ENCODE measurements around the gene SPEF2.
A peak's percentile ranks its signal among the peaks of the same experiment; 100 is the strongest.

Gene SPEF2

GRCh38 chr5:35741126-35741716 lies 123.6 kb downstream of the SPEF2 start:
- peak; percentile 83 for DNase-seq
- Histone ChIP-seq H4K8ac (ENCODE audit: low read length) (no peak overlapping the region), H3K27me3 (ENCODE audit: control insufficient read depth in 1 of 2, insufficient read depth in 1 of 2, low read length in 2 of 2) (no peaks in the 10 kb centered on the region), H3K9me3 (ENCODE audit: control insufficient read depth, low read length) (no peaks in the 10 kb centered on the region), H3K36me3 (ENCODE audit: control insufficient read depth in 1 of 2, insufficient read depth in 2 of 2, low read depth in 1 of 2, low read length in 2 of 2) (no peaks in the 10 kb centered on the region), H2BK12ac (ENCODE audit: low read length in 2 of 2) (no peak overlapping the region), H3K27ac (ENCODE audit: low read length, poor library complexity, severe bottlenecking) (no peak overlapping the region), H3K14ac (ENCODE audit: low read length in 2 of 2) (no peak overlapping the region), H3K79me1 (replicated peaks; ENCODE audit: low read length, poor library complexity, severe bottlenecking) (no peaks in the 10 kb centered on the region), H4K91ac (ENCODE audit: low read length) (no peak overlapping the region), H3K4me1 (ENCODE audit: control insufficient read depth, insufficient read depth, low read depth, low read length) (no peaks in the 10 kb centered on the region), H3K4me2 (ENCODE audit: low read length, poor library complexity, severe bottlenecking) (no peak overlapping the region), H2BK120ac (ENCODE audit: low read depth, low read length) (no peak overlapping the region), H3K4ac (ENCODE audit: low read depth in 1 of 2, low read length in 2 of 2) (no peak overlapping the region), H2AFZ (ENCODE audit: low read depth, low read length) (no peak overlapping the region), H3K18ac (ENCODE audit: low read depth in 1 of 2, low read length in 2 of 2) (peak overlapping the region in 1 of 2 experiments; percentile 14), H3K9ac (ENCODE audit: low read length) (no peak overlapping the region), H2BK15ac (ENCODE audit: low read depth, poor library complexity, severe bottlenecking) (no peak overlapping the region), H2BK5ac (ENCODE audit: low read depth, low read length, poor library complexity, severe bottlenecking) (no peak overlapping the region), H3K23ac (ENCODE audit: low read length in 2 of 2) (no peak overlapping the region), H2AK5ac (ENCODE audit: low read length, severe bottlenecking) (no peak overlapping the region), H3K4me3 (ENCODE audit: insufficient read depth in 1 of 2, low read depth in 1 of 2, low read length in 2 of 2) (peak overlapping the region in 1 of 2 experiments; percentile 13)
- 58% methylated on average over 4 of the region's 5 CpGs for WGBS

GRCh38 chr5:35741971-35742370 lies 124.3 kb downstream of the SPEF2 start:
- Histone ChIP-seq H3K27me3 (ENCODE audit: control insufficient read depth in 1 of 2, insufficient read depth in 1 of 2, low read length in 2 of 2) (no peaks in the 10 kb centered on the region), H3K14ac (ENCODE audit: low read length in 2 of 2) (no peak overlapping the region), H2AK5ac (ENCODE audit: low read length, severe bottlenecking) (no peak overlapping the region), H2BK5ac (ENCODE audit: low read depth, low read length, poor library complexity, severe bottlenecking) (no peak overlapping the region), H2BK15ac (ENCODE audit: low read depth, poor library complexity, severe bottlenecking) (no peak overlapping the region), H4K91ac (ENCODE audit: low read length) (no peak overlapping the region), H3K4ac (ENCODE audit: low read depth in 1 of 2, low read length in 2 of 2) (no peak overlapping the region), H3K27ac (ENCODE audit: low read length, poor library complexity, severe bottlenecking) (no peak overlapping the region), H2BK12ac (ENCODE audit: low read length in 2 of 2) (no peak overlapping the region), H3K18ac (ENCODE audit: low read depth in 1 of 2, low read length in 2 of 2) (no peak overlapping the region), H2AFZ (ENCODE audit: low read depth, low read length) (no peak overlapping the region), H3K36me3 (ENCODE audit: control insufficient read depth in 1 of 2, insufficient read depth in 2 of 2, low read depth in 1 of 2, low read length in 2 of 2) (no peaks in the 10 kb centered on the region), H3K4me2 (ENCODE audit: low read length, poor library complexity, severe bottlenecking) (no peak overlapping the region), H3K9ac (ENCODE audit: low read length) (no peak overlapping the region), H3K79me1 (replicated peaks; ENCODE audit: low read length, poor library complexity, severe bottlenecking) (no peaks in the 10 kb centered on the region), H3K9me3 (ENCODE audit: control insufficient read depth, low read length) (no peaks in the 10 kb centered on the region), H2BK120ac (ENCODE audit: low read depth, low read length) (no peak overlapping the region), H3K23ac (ENCODE audit: low read length in 2 of 2) (no peak overlapping the region), H3K4me3 (ENCODE audit: insufficient read depth in 1 of 2, low read depth in 1 of 2, low read length in 2 of 2) (no peak overlapping the region), H3K4me1 (ENCODE audit: control insufficient read depth, insufficient read depth, low read depth, low read length) (no peaks in the 10 kb centered on the region), H4K8ac (ENCODE audit: low read length) (no peak overlapping the region)
- no peak for DNase-seq
- no CpG with 5 or more reads among the region's 1 CpG for WGBS

- no peak overlapping the region for H4K91ac ChIP-seq (ENCODE audit: low read length)
- H2BK12ac ChIP-seq (ENCODE audit: low read length in 2 of 2), result no peak overlapping the region
- H3K18ac ChIP-seq (ENCODE audit: low read depth in 1 of 2, low read length in 2 of 2), result no peak overlapping the region
- DNase-seq, result no peak
- H4K8ac ChIP-seq (ENCODE audit: low read length), result no peak overlapping the region
- no peak overlapping the region for H2AFZ ChIP-seq (ENCODE audit: low read depth, low read length)
- no peak overlapping the region for H2BK15ac ChIP-seq (ENCODE audit: low read depth, poor library complexity, severe bottlenecking)
- no peak overlapping the region for H2AK5ac ChIP-seq (ENCODE audit: low read length, severe bottlenecking)
- H3K23ac ChIP-seq (ENCODE audit: low read length in 2 of 2), result no peak overlapping the region
- no peak overlapping the region for H3K9ac ChIP-seq (ENCODE audit: low read length)
- H2BK120ac ChIP-seq (ENCODE audit: low read depth, low read length), result no peak overlapping the region
- no peak overlapping the region for H3K4me2 ChIP-seq (ENCODE audit: low read length, poor library complexity, severe bottlenecking)
- no peak overlapping the region for H3K27ac ChIP-seq (ENCODE audit: low read length, poor library complexity, severe bottlenecking)
- H3K36me3 ChIP-seq (ENCODE audit: control insufficient read depth in 1 of 2, insufficient read depth in 2 of 2, low read depth in 1 of 2, low read length in 2 of 2), result no peaks in the 10 kb centered on the region
- no peak overlapping the region for H3K14ac ChIP-seq (ENCODE audit: low read length in 2 of 2)
- no peak overlapping the region for H3K4ac ChIP-seq (ENCODE audit: low read depth in 1 of 2, low read length in 2 of 2)
- H3K9me3 ChIP-seq (ENCODE audit: control insufficient read depth, low read length), result no peaks in the 10 kb centered on the region
- no peaks in the 10 kb centered on the region for H3K4me1 ChIP-seq (ENCODE audit: control insufficient read depth, insufficient read depth, low read depth, low read length)
- H3K27me3 ChIP-seq (ENCODE audit: control insufficient read depth in 1 of 2, insufficient read depth in 1 of 2, low read length in 2 of 2), result no peaks in the 10 kb centered on the region
- no peak overlapping the region for H3K4me3 ChIP-seq (ENCODE audit: insufficient read depth in 1 of 2, low read depth in 1 of 2, low read length in 2 of 2)
- H3K79me1 ChIP-seq (replicated peaks; ENCODE audit: low read length, poor library complexity, severe bottlenecking), result no peaks in the 10 kb centered on the region
- no peak overlapping the region for H2BK5ac ChIP-seq (ENCODE audit: low read depth, low read length, poor library complexity, severe bottlenecking)
Observed at GRCh38 chr5:35743644-35744043, 126.0 kb downstream of the SPEF2 start.

- no peak overlapping the region for H2BK120ac ChIP-seq (ENCODE audit: low read depth, low read length)
- no peak overlapping the region for H3K18ac ChIP-seq (ENCODE audit: low read depth in 1 of 2, low read length in 2 of 2)
- H3K9ac ChIP-seq (ENCODE audit: low read length), result no peak overlapping the region
- H2BK5ac ChIP-seq (ENCODE audit: low read depth, low read length, poor library complexity, severe bottlenecking), result no peak overlapping the region
- no peak overlapping the region for H4K8ac ChIP-seq (ENCODE audit: low read length)
- H3K4me3 ChIP-seq (ENCODE audit: insufficient read depth in 1 of 2, low read depth in 1 of 2, low read length in 2 of 2), result no peak overlapping the region
- no peak overlapping the region for H3K4me2 ChIP-seq (ENCODE audit: low read length, poor library complexity, severe bottlenecking)
- H3K36me3 ChIP-seq (ENCODE audit: control insufficient read depth in 1 of 2, insufficient read depth in 2 of 2, low read depth in 1 of 2, low read length in 2 of 2), result no peaks in the 10 kb centered on the region
- H2BK12ac ChIP-seq (ENCODE audit: low read length in 2 of 2), result no peak overlapping the region
- H3K27me3 ChIP-seq (ENCODE audit: control insufficient read depth in 1 of 2, insufficient read depth in 1 of 2, low read length in 2 of 2), result no peaks in the 10 kb centered on the region
- no peaks in the 10 kb centered on the region for H3K9me3 ChIP-seq (ENCODE audit: control insufficient read depth, low read length)
- DNase-seq, result no peak
- no peak overlapping the region for H3K14ac ChIP-seq (ENCODE audit: low read length in 2 of 2)
- H3K27ac ChIP-seq (ENCODE audit: low read length, poor library complexity, severe bottlenecking), result no peak overlapping the region
- H4K91ac ChIP-seq (ENCODE audit: low read length), result no peak overlapping the region
- no peak overlapping the region for H3K23ac ChIP-seq (ENCODE audit: low read length in 2 of 2)
- H3K79me1 ChIP-seq (replicated peaks; ENCODE audit: low read length, poor library complexity, severe bottlenecking), result no peaks in the 10 kb centered on the region
- H2AFZ ChIP-seq (ENCODE audit: low read depth, low read length), result no peak overlapping the region
- no peaks in the 10 kb centered on the region for H3K4me1 ChIP-seq (ENCODE audit: control insufficient read depth, insufficient read depth, low read depth, low read length)
- no peak overlapping the region for H2BK15ac ChIP-seq (ENCODE audit: low read depth, poor library complexity, severe bottlenecking)
- 90% methylated on average over 8 of the region's 8 CpGs for WGBS
- H3K4ac ChIP-seq (ENCODE audit: low read depth in 1 of 2, low read length in 2 of 2), result no peak overlapping the region
- H2AK5ac ChIP-seq (ENCODE audit: low read length, severe bottlenecking), result no peak overlapping the region
Observed at GRCh38 chr5:35745193-35745592, 127.5 kb downstream of the SPEF2 start.

Data from mesenchymal stem cell (in vitro differentiated cells and primary cell).